MV-4-11 (cell line): ENCODE measurements around the gene ZDHHC11.

Experiments
- DNase-seq: peaks from one replicate; lab custom pipeline; 2025; lab: John Stamatoyannopoulos, UW

Gene ZDHHC11, protein sequence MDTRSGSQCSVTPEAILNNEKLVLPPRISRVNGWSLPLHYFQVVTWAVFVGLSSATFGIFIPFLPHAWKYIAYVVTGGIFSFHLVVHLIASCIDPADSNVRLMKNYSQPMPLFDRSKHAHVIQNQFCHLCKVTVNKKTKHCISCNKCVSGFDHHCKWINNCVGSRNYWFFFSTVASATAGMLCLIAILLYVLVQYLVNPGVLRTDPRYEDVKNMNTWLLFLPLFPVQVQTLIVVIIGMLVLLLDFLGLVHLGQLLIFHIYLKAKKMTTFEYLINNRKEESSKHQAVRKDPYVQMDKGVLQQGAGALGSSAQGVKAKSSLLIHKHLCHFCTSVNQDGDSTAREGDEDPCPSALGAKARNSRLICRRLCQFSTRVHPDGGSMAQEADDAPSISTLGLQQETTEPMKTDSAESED

GRCh38 chr5:850511-851006, at the start of gene ZDHHC11:
Gene ZDHHC11 (minus strand): TSS chr5:850986. CDS start chr5:850602, 384 bp downstream.
- no peak for DNase-seq

DNA sequence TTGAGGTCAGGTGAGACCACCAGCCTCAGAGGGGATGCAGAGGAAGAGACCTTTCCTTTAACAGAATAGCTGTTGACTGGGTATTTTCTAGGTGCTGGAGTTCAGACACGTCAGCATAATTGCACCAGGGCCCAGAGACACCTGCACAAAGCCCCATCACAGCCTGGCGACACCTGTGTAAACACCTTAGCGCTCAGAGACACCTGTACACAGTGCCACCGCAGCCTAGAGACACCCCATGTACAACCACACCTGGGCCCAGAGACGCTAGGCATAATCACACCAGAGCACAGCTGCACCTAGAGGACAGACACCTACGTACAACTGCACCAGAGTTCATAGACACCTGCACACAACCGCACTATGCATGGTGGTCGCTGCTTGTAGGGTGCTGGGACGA, 42.9 kb upstream of the ZDHHC11 start:
- DNase-seq = no peak

DNA sequence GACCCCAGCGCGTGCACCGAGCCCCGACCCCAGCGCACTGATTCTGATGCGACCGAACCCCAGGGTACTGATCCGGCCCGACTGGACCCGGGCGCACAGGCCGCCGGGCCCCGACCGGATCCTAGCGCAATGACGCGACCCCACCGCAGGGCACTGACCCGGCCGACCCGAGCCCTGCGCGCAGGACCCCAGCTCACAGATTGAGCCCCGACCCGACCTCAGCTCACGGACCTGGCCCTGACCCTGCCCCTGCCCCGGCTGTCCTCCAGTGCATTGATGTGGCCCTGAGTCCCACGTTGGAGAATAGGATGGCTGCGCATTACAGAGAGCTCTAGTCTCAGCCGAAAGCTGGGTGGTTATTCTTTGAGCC, 42.3 kb upstream of the ZDHHC11 start:
- no peak for DNase-seq

DNA sequence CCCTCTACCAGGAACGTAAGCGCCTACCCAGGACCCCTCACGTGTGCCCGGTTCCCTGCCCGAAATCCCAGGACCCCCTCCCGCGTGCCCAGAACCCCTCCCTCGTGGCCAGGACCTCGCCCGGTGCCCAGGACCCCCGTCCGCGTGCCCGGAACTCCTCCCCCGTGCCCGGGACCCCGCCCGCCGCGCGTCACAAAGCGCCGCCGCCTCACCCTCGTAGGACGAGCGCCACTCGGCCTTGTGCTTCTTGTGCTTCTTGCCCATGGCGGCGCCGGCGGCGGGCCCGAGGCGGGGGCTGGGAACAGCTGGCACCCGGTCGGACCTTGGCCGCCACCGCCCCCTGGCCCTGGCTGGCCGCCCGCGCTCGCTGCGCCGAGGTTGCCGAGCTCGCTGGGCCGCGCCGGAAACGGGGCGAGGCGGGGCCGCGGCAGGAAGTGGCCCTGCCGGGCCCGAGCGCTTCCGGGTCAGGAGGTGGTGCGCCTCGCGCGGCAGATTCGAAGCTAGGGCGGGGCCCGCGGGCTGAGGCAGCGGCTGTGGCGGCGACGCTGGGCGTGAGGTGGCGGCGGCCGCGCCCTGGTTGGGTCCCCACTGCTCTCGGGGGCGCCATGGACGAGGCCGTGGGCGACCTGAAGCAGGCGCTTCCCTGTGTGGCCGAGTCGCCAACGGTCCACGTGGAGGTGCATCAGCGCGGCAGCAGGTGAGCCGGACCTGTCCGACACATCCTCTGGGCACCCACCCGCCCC, 41.8 kb upstream of the ZDHHC11 start, which contains the start of the genes BRD9 and TRIP13:
TSS of gene BRD9 (minus strand) at position 408 of the 743 bp plus-strand sequence. CDS start at position 264, 144 bp downstream.
TSS of gene TRIP13 (plus strand) at position 491 of the 743 bp plus-strand sequence. CDS start at position 606, 115 bp downstream.
- peak; percentile 70 for DNase-seq

GRCh38 chr5:891837-892393, 41.1 kb upstream of the ZDHHC11 start:
- no peak for DNase-seq

DNA sequence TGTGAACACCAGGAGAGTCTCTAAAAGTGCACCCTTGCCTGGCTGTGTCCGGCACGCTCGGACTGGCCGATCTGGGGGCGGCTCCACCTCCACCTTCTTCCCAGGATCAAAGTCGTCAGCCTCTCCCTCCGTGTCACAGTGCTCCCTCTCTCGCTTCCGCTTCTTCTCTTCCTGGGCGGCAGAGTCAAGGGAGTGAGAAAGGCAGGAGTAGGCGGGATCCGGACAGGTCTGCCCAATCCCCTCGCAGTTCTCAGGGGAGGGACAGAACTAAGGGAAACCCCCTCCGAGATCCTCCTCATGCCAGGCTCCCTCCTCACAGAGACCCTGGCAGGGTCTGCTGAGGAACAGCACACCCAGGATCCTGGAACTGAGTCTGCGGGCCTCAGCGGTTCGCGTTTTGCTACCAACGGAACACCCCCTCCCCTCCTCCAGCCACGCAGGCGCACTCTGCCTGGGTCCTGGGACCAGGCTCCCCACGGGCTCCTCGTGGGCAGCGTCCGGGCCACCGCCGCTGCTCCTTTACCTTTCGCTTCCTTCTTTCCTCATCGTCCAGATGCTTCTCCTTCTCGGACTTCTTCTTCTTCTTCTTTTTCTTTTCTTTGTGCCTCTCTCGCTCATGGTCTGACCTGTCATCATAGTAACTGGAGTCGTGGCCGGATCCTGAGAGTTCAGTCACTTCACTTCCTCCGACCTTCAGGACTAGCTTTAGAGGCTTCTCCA, 40.5 kb upstream of the ZDHHC11 start:
- peak; percentile 63 for DNase-seq

GRCh38 chr5:889075-889710, 38.4 kb upstream of the ZDHHC11 start:
- no peak for DNase-seq

DNA sequence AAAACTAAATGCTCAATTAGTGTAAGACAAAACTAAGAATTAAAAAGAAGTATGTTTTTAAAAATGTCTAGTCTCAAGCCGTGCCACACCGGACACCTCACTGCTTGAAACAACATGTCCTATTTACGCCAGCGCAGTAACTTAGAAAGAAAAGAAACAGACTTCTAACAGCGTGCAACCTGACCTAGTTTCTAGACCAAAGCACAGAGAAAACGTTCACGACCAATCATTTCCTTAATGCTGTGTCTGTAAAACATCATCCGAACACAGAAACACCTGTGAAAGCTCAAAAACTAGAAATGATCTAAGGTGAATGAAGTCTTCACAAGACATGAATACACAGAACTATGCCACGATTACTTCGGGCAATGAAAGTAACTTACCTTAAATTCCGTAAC, 37.9 kb upstream of the ZDHHC11 start:
- no peak for DNase-seq

DNA sequence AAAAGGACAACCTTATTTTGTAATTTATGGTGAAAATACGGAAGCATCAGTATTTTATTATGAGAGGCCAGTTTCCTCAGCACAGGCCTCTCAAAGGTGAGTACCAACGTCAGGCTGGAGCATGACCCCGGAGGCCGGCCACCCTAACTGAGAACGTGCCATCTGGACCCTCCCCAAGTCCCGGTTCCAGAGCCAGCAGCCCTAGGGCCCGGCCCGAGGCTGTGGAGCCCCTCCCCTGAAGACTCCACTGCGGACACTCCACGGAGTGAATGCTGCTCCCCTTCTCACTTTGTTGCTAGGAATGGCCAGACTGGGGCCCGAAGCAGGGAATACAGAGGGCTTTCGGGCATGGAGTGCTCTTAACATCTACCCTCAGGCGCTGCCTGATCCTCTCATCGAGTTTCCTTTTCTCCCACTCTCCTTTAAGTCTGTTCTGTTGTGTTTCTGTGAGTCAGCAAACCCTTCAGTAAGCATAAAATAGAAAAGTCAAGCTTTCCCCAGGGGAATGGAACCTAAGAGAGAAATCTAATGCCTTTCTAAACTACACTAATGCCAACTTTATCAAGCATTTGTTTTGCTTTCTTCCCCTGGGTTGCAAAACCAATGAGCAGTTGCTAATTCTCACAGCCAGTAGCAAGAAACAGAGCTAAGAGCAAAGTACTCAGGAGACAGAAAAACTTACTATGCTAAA, 37.3 kb upstream of the ZDHHC11 start:
- DNase-seq = no peak

GRCh38 chr5:886716-887325, 36.0 kb upstream of the ZDHHC11 start:
- no peak for DNase-seq

DNA sequence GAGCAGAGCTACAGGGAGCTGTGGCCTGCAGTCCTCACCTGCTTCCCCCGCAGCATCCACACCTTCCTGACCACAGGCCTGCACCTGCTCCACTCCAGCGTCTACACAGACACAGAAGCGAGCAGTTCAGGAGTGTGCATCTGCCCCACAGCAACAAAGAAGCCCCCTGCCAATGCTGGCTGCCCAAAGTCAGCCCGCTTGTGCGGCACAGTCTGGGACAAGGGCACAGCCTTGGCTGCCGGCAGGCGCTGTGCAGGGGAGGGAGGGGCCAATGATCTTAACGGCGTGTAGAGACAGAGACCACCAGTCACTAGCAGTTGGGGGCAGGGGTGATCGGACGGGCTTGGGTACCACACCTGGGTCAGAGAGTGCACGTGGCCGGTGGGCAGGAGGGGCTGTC, 35.2 kb upstream of the ZDHHC11 start:
- DNase-seq = no peak

DNA sequence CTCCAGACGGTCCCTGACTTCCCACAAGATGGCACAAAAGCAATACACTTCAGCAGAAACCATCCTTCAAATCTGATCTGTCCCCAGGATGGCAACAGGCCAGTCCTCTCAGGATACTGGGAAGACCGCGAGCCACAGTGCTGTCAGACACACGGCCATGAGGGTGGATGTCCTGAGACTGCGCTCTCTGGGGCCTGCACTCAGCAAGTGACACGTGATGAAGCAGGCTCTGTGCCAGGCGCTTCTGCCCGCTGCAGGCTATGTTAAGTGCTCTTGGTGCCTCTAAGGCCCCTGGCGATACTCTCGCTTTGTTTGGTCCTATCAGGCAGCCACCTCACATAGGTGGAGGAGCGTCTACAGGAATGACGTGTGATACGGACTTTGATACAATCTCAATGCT, 34.7 kb upstream of the ZDHHC11 start:
- DNase-seq = no peak

- DNase-seq = no peak
Measured at GRCh38 chr5:885127-885442, 34.3 kb upstream of the ZDHHC11 start.

GRCh38 chr5:884345-885126, 33.8 kb upstream of the ZDHHC11 start:
- DNase-seq = no peak

GRCh38 chr5:883475-884181, 32.8 kb upstream of the ZDHHC11 start:
- no peak for DNase-seq

GRCh38 chr5:882253-883183, 31.7 kb upstream of the ZDHHC11 start:
- DNase-seq = peak; percentile 62

GRCh38 chr5:881551-881935, 30.8 kb upstream of the ZDHHC11 start:
- no peak for DNase-seq
